Liver (tissue), 9 donors: ENCODE results near the gene JAK2. TPM values are rescaled to one million over a fixed set of nuclear protein-coding genes. Genes with fewer than 3 reads are reported as not detected.

Experiments
- DNase-seq: peaks from one replicate; pipeline ENCODE4 v3.0.0-alpha.2; 2017; ENCODE audit warnings: low spot score
- H3K27ac ChIP-seq, 2 donors: one replicate each; pipeline ENCODE4 v1.7.0; 2013; ENCODE audit warnings: inconsistent platforms in 2 of 2, low read length in 2 of 2, control low read depth in 1 of 2, low read depth in 1 of 2, mild to moderate bottlenecking in 1 of 2
- H3K27me3 ChIP-seq, 4 donors: one replicate each; pipeline versions ENCODE4 v1.6.1 to v1.7.0; 2013; ENCODE audit warnings: low read length in 3 of 4, inconsistent platforms in 1 of 4, mild to moderate bottlenecking in 1 of 4, moderate library complexity in 1 of 4; ENCODE audit not compliant: control insufficient read depth in 4 of 4, insufficient read depth in 4 of 4
- H3K36me3 ChIP-seq, 4 donors: one replicate each; pipeline versions ENCODE4 v1.6.1 to v1.7.0; 2013; ENCODE audit warnings: low read length in 3 of 4, mild to moderate bottlenecking in 3 of 4, low read depth in 1 of 4, moderate library complexity in 1 of 4; ENCODE audit not compliant: control insufficient read depth in 4 of 4, insufficient read depth in 3 of 4
- H3K4me1 ChIP-seq, 4 donors: one replicate each; pipeline versions ENCODE4 v1.6.1 to v1.7.0; 2013; ENCODE audit warnings: low read length in 3 of 4, mild to moderate bottlenecking in 3 of 4, moderate library complexity in 1 of 4; ENCODE audit not compliant: control insufficient read depth in 4 of 4, insufficient read depth in 4 of 4
- H3K4me3 ChIP-seq, 3 donors: one replicate each; pipeline versions ENCODE4 v1.6.1 to v1.7.0; 2013; ENCODE audit warnings: low read length in 3 of 3, control low read depth in 1 of 3, low read depth in 1 of 3, mild to moderate bottlenecking in 1 of 3
- H3K9ac ChIP-seq, 2 donors: one replicate each; pipeline ENCODE4 v1.7.0; 2013; ENCODE audit warnings: low read length in 2 of 2, mild to moderate bottlenecking in 2 of 2, moderate library complexity in 2 of 2, control low read depth in 1 of 2, low read depth in 1 of 2
- H3K9me3 ChIP-seq, 4 donors: one replicate each; pipeline versions ENCODE4 v1.6.1 to v1.7.0; 2013; ENCODE audit warnings: low read length in 3 of 4; ENCODE audit not compliant: control insufficient read depth in 4 of 4
- EGR1 ChIP-seq, 2 donors: IDR thresholded peaks; 2 replicates each; pipeline ENCODE4 v1.6.1; 2016 to 2018; ENCODE audit warnings: antibody characterized with exemption in 2 of 2, low read depth in 2 of 2
- FOXA1 ChIP-seq: IDR thresholded peaks from 2 replicates; pipeline ENCODE4 v1.6.1; 2016; ENCODE audit warnings: antibody characterized with exemption
- FOXA2 ChIP-seq: IDR thresholded peaks from 2 replicates; pipeline ENCODE4 v1.6.1; 2016; ENCODE audit warnings: antibody characterized with exemption
- GABPA ChIP-seq, 2 donors: IDR thresholded peaks in 1 of 2; conservative IDR thresholded peaks in 1 of 2; 2 replicates each; pipeline ENCODE4 v1.6.1; 2016; ENCODE audit warnings: antibody characterized with exemption in 2 of 2, mild to moderate bottlenecking in 1 of 2, moderate library complexity in 1 of 2
- HNF4A ChIP-seq, 2 donors: conservative IDR thresholded peaks; 2 replicates each; pipeline ENCODE4 v1.6.1; 2016; ENCODE audit warnings: antibody characterized with exemption in 2 of 2, mild to moderate bottlenecking in 2 of 2
- HNF4G ChIP-seq: IDR thresholded peaks from 2 replicates; pipeline ENCODE4 v1.6.1; 2016; ENCODE audit warnings: antibody characterized with exemption
- JUND ChIP-seq, 2 donors: IDR thresholded peaks; 2 replicates each; pipeline ENCODE4 v1.6.1; 2016; ENCODE audit warnings: antibody characterized with exemption in 2 of 2
- NR2F2 ChIP-seq: IDR thresholded peaks from 2 replicates; pipeline ENCODE4 v1.6.1; 2016; ENCODE audit warnings: antibody characterized with exemption
- RAD21 ChIP-seq, 2 donors: IDR thresholded peaks; 2 replicates each; pipeline ENCODE4 v1.6.1; 2016; ENCODE audit warnings: antibody characterized with exemption in 2 of 2, mild to moderate bottlenecking in 2 of 2
- RXRA ChIP-seq, 2 donors: IDR thresholded peaks; 2 replicates each; pipeline ENCODE4 v1.6.1; 2017 to 2018; ENCODE audit warnings: antibody characterized with exemption in 2 of 2, mild to moderate bottlenecking in 1 of 2
- SP1 ChIP-seq: IDR thresholded peaks from 2 replicates; pipeline ENCODE4 v1.6.1; 2018; ENCODE audit warnings: antibody characterized with exemption, mild to moderate bottlenecking
- TAF1 ChIP-seq: conservative IDR thresholded peaks from 2 replicates; pipeline ENCODE4 v1.6.1; 2016; ENCODE audit warnings: antibody characterized with exemption, mild to moderate bottlenecking
- WGBS: extraction: QIAGEN DNeasy Blood & Tissue Kit; methylation state at CpG from one replicate; pipeline ENCODE4 v1.1.7; 2013; 5-methylcytosine and 5-hydroxymethylcytosine counted together
- polyA plus RNA-seq, 2 donors: library from polyadenylated mRNA; stranded (reverse) in 1 of 2; unstranded in 1 of 2; fragments of 200-250 nt in 1 of 2; fragments of >200 nt in 1 of 2; fragmentation: Nextera tagmentation in 1 of 2; extraction: Ambion mirVana in 1 of 2; gene quantifications; one replicate each; pipeline versions ENCODE4 v1.2.1 to v1.2.3, GENCODE V29; 2013 to 2015
- total RNA-seq, 2 donors: library from RNA; depleted of rRNA; stranded (reverse); fragments of >200 nt; gene quantifications; one replicate each; pipeline ENCODE4 v1.2.3, GENCODE V29; 2014
- TF ChIP-seq, protein P1 (sequence below): IDR thresholded peaks from 2 replicates; pipeline ENCODE4 v1.6.1; 2016; ENCODE audit warnings: antibody characterized with exemption
- TF ChIP-seq, protein P2 (sequence below): IDR thresholded peaks from 2 replicates; pipeline ENCODE4 v1.6.1; 2016; ENCODE audit warnings: antibody characterized with exemption
- TF ChIP-seq, protein P3 (sequence below): fragments of 150-350 bp; IDR thresholded peaks from 2 replicates; pipeline ENCODE4 v1.5.1; 2017; ENCODE audit warnings: improper control_type of control experiment, low read depth, low read length; ENCODE audit not compliant: missing input control
- TF ChIP-seq, protein P4 (sequence below): IDR thresholded peaks from 2 replicates; pipeline ENCODE4 v1.6.1; 2016; ENCODE audit warnings: antibody characterized with exemption, mild to moderate bottlenecking
- TF ChIP-seq, protein P5 (sequence below): IDR thresholded peaks from 2 replicates; pipeline ENCODE4 v1.6.1; 2016; ENCODE audit warnings: antibody characterized with exemption
- donor health status: healthy.
- donor health status: healthy.
- donor health status: healthy.
- donor health status: healthy.
- donor health status: healthy.

The JAK2 gene
- total and polyA plus RNA-seq, 4 donors = 1.5 to 21.5 (median 5.1) TPM

DNA sequence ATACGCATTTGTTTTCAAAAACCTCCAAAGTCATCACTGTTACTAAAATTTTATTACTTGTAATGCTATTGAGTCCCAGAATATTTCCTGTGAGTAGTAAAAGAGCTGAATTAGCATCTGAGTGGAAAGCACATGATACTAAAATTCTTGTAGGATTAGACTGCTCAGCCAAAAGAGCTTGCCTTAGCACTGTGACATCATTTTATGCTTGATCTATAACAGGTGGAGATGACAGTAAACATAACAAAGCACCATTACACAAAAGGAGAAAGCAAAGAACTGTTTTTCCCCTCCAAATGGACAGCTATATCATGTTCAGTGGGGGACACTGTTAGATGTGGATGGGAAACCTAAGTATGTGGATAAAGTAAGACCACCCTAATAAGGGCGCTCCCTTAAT is 5.8 kb upstream of the JAK2 start (continued):
- TF ChIP-seq, protein P1, sequence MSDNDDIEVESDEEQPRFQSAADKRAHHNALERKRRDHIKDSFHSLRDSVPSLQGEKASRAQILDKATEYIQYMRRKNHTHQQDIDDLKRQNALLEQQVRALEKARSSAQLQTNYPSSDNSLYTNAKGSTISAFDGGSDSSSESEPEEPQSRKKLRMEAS = no peak
- TF ChIP-seq FOXA2 = no peak
- TF ChIP-seq EGR1 (IDR thresholded peaks at IDR 0.05; ENCODE audit: low read depth in 2 of 2) = no peak
- TF ChIP-seq, protein P2, sequence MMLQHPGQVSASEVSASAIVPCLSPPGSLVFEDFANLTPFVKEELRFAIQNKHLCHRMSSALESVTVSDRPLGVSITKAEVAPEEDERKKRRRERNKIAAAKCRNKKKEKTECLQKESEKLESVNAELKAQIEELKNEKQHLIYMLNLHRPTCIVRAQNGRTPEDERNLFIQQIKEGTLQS = no peak
- TF ChIP-seq HNF4A (conservative IDR thresholded peaks at IDR 0.05) = no peak
- no peak for TF ChIP-seq RXRA (IDR thresholded peaks at IDR 0.05)
- TF ChIP-seq GABPA (IDR thresholded peaks at IDR 0.05 in 1 of 2, conservative IDR thresholded peaks at IDR 0.05 in 1 of 2) = no peak

DNA sequence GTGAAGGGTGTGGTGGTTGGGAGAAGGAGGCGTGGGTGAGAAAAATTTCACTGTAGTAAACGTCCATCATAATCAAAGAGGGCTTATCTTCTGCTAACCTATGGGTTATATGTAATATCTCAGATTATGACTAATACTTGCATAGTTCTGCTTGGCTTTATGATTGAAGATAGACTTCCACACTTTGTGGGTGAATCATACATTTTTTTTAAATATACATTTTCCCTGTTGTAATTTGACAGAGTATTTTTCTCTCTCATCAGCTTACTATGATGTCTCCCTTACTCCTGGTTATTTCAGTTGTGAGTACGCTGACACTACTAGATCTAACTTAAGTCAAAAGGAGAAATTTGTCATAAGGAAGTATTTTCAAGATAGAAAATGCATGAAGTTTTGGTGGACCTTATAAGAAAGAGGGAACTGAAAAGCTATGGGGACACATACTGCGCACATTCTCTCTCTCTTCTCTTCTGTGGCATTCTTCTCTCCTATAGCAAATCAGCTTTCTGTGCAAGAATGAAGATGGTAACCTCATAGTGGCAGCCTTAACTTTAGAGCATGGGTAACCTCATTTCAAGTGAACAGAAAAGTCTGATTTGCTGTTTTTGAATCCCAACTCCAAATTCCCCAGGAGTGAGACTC is 4.9 kb upstream of the JAK2 start:
- no peak for TF ChIP-seq NR2F2
- TF ChIP-seq JUND (IDR thresholded peaks at IDR 0.05) = no peak
- no peak for TF ChIP-seq EGR1 (IDR thresholded peaks at IDR 0.05; ENCODE audit: low read depth in 2 of 2)
- TF ChIP-seq, protein P3, sequence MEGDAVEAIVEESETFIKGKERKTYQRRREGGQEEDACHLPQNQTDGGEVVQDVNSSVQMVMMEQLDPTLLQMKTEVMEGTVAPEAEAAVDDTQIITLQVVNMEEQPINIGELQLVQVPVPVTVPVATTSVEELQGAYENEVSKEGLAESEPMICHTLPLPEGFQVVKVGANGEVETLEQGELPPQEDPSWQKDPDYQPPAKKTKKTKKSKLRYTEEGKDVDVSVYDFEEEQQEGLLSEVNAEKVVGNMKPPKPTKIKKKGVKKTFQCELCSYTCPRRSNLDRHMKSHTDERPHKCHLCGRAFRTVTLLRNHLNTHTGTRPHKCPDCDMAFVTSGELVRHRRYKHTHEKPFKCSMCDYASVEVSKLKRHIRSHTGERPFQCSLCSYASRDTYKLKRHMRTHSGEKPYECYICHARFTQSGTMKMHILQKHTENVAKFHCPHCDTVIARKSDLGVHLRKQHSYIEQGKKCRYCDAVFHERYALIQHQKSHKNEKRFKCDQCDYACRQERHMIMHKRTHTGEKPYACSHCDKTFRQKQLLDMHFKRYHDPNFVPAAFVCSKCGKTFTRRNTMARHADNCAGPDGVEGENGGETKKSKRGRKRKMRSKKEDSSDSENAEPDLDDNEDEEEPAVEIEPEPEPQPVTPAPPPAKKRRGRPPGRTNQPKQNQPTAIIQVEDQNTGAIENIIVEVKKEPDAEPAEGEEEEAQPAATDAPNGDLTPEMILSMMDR = no peak
- H3K4me3 ChIP-seq = no peak overlapping the region
- no peak overlapping the region for H3K9ac ChIP-seq
- 80% methylated on average over 4 of the region's 4 CpGs for WGBS
- peaks cover 0 to 13% (median 7%) of the 10 kb centered on the region in 4 donors for H3K4me1 ChIP-seq
- no peak overlapping the region for H3K27ac ChIP-seq
- no peak for DNase-seq
- H3K36me3 ChIP-seq = no peaks in the 10 kb centered on the region
- no peaks in the 10 kb centered on the region for H3K27me3 ChIP-seq
- no peaks in the 10 kb centered on the region for H3K9me3 ChIP-seq

DNA sequence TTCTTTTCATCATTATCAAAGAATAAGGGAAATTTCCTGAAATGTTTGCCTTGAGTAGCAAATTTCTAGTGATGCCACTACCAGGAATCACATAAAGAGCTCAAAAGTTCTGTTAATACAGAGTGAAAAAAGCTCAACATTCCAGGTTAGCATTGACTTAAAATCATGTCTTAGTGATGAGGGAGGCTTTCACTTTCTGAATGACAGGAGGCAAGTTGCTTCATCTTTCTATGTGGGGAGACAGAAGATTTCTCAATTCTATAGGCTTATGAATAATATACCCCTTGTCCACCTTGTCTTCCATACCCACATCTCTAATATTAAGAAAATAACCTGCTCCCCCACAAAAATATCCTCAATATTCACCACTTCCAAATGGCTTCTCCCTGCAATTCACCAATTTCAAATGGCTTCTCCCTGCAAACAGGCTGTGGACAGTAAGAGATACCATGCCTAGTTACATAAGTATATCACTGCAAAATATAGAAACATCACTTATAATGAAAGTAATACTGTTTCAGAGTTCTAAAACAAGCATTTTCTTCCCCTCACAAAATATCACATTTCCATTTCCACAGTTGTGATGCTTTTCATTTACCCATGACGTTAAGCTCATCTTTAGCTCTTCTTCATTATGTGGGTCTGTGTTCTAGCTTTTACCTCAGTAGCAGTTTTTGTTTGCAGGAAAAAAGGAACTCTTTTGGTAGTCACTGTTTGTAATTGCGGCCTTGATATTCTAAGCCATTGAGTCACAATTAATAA is 2.2 kb upstream of the JAK2 start:
- no peak overlapping the region for H3K27ac ChIP-seq
- DNase-seq = no peak
- no peaks in the 10 kb centered on the region for H3K27me3 ChIP-seq
- no peak overlapping the region for H3K9ac ChIP-seq
- H3K36me3 ChIP-seq = no peaks in the 10 kb centered on the region
- TF ChIP-seq, protein P4, sequence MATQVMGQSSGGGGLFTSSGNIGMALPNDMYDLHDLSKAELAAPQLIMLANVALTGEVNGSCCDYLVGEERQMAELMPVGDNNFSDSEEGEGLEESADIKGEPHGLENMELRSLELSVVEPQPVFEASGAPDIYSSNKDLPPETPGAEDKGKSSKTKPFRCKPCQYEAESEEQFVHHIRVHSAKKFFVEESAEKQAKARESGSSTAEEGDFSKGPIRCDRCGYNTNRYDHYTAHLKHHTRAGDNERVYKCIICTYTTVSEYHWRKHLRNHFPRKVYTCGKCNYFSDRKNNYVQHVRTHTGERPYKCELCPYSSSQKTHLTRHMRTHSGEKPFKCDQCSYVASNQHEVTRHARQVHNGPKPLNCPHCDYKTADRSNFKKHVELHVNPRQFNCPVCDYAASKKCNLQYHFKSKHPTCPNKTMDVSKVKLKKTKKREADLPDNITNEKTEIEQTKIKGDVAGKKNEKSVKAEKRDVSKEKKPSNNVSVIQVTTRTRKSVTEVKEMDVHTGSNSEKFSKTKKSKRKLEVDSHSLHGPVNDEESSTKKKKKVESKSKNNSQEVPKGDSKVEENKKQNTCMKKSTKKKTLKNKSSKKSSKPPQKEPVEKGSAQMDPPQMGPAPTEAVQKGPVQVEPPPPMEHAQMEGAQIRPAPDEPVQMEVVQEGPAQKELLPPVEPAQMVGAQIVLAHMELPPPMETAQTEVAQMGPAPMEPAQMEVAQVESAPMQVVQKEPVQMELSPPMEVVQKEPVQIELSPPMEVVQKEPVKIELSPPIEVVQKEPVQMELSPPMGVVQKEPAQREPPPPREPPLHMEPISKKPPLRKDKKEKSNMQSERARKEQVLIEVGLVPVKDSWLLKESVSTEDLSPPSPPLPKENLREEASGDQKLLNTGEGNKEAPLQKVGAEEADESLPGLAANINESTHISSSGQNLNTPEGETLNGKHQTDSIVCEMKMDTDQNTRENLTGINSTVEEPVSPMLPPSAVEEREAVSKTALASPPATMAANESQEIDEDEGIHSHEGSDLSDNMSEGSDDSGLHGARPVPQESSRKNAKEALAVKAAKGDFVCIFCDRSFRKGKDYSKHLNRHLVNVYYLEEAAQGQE = no peak
- no peak for TF ChIP-seq RAD21 (IDR thresholded peaks at IDR 0.05)
- no peak for TF ChIP-seq FOXA2
- TF ChIP-seq, protein P3 = no peak
- TF ChIP-seq TAF1 = no peak
- no peak for TF ChIP-seq HNF4G
- no peak for TF ChIP-seq HNF4A (conservative IDR thresholded peaks at IDR 0.05)
- no peak for TF ChIP-seq NR2F2
- TF ChIP-seq, protein P5, sequence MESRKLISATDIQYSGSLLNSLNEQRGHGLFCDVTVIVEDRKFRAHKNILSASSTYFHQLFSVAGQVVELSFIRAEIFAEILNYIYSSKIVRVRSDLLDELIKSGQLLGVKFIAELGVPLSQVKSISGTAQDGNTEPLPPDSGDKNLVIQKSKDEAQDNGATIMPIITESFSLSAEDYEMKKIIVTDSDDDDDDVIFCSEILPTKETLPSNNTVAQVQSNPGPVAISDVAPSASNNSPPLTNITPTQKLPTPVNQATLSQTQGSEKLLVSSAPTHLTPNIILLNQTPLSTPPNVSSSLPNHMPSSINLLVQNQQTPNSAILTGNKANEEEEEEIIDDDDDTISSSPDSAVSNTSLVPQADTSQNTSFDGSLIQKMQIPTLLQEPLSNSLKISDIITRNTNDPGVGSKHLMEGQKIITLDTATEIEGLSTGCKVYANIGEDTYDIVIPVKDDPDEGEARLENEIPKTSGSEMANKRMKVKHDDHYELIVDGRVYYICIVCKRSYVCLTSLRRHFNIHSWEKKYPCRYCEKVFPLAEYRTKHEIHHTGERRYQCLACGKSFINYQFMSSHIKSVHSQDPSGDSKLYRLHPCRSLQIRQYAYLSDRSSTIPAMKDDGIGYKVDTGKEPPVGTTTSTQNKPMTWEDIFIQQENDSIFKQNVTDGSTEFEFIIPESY = no peak
- no peak for TF ChIP-seq FOXA1
- no peak for TF ChIP-seq JUND (IDR thresholded peaks at IDR 0.05)
- TF ChIP-seq SP1 = no peak
- TF ChIP-seq, protein P1 = no peak
- no peak for TF ChIP-seq RXRA (IDR thresholded peaks at IDR 0.05)
- TF ChIP-seq, protein P2 = no peak
- WGBS = 88% methylated on average over 2 of the region's 2 CpGs
- no peaks in the 10 kb centered on the region for H3K9me3 ChIP-seq
- no peak overlapping the region for H3K4me3 ChIP-seq
- peaks cover 0 to 32% (median 23%) of the 10 kb centered on the region in 4 donors for H3K4me1 ChIP-seq
